Lung (tissue), 12 donors: ENCODE measurements around the gene DLL1. TPM values are rescaled to one million over a fixed set of nuclear protein-coding genes. Genes with fewer than 3 reads are reported as not detected.
"Not testable (repeated sequence)": the region's sequence is repeated elsewhere in the genome, so short reads cannot be mapped to it uniquely, and the experiment has no call there.

Experiments used
- ATAC-seq: fragments of 200-7000 bp; cut with Tn5 transposase; one replicate; pipeline ENCODE4 v1.9.1; 2020; ENCODE audit warnings: moderate number of reproducible peaks; ENCODE audit not compliant: insufficient read depth, low FRiP score
- DNase-seq, 3 donors: peaks; one replicate each; pipeline ENCODE4 v3.0.0-alpha.2; 2013 to 2017
- H3K27ac ChIP-seq, 2 donors: one replicate each; pipeline ENCODE4 v1.5.1; 2013; ENCODE audit warnings: mild to moderate bottlenecking in 2 of 2, moderate library complexity in 2 of 2, control low read depth in 1 of 2, inconsistent platforms in 1 of 2, low read depth in 1 of 2, low read length in 1 of 2
- H3K27me3 ChIP-seq, 3 donors: one replicate each; pipeline ENCODE4 v1.5.1; 2013; ENCODE audit warnings: low read length in 2 of 3; ENCODE audit not compliant: control insufficient read depth in 3 of 3, insufficient read depth in 3 of 3
- H3K36me3 ChIP-seq, 4 donors: one replicate each; pipeline ENCODE4 v1.5.1; 2013; ENCODE audit warnings: low read length in 4 of 4, mild to moderate bottlenecking in 1 of 4, moderate library complexity in 1 of 4; ENCODE audit not compliant: control insufficient read depth in 4 of 4, insufficient read depth in 4 of 4
- H3K4me1 ChIP-seq, 5 donors: one replicate each; pipeline ENCODE4 v1.5.1; 2013; ENCODE audit warnings: low read length in 5 of 5, mild to moderate bottlenecking in 2 of 5, moderate library complexity in 1 of 5; ENCODE audit not compliant: control insufficient read depth in 5 of 5, insufficient read depth in 5 of 5
- H3K4me3 ChIP-seq: one replicate; pipeline ENCODE4 v1.5.1; 2013; ENCODE audit warnings: mild to moderate bottlenecking, control low read depth, moderate library complexity
- H3K9ac ChIP-seq, 2 donors: one replicate each; pipeline ENCODE4 v1.5.1; 2013; ENCODE audit warnings: low read length in 2 of 2, control low read depth in 1 of 2; ENCODE audit not compliant: insufficient read depth in 1 of 2
- H3K9me3 ChIP-seq, 4 donors: one replicate each; pipeline ENCODE4 v1.5.1; 2013; ENCODE audit warnings: low read length in 3 of 4, mild to moderate bottlenecking in 1 of 4, moderate library complexity in 1 of 4; ENCODE audit not compliant: control insufficient read depth in 4 of 4, insufficient read depth in 3 of 4
- CTCF ChIP-seq: IDR thresholded peaks from 2 replicates; pipeline ENCODE4 v1.5.1; 2012; ENCODE audit warnings: mild to moderate bottlenecking; ENCODE audit errors: control extremely low read depth, extremely low read depth
- WGBS, 2 donors: extraction: QIAGEN DNeasy Blood & Tissue Kit; methylation state at CpG; one replicate each; pipeline ENCODE4 v1.1.7; 2013; 5-methylcytosine and 5-hydroxymethylcytosine counted together
- polyA plus RNA-seq, 2 donors: library from polyadenylated mRNA; stranded (reverse); fragments of 200-250 nt; gene quantifications; one replicate each; pipeline ENCODE4 v1.2.1, GENCODE V29; 2013
- total RNA-seq, 2 donors: library from RNA; depleted of rRNA in 1 of 2; stranded (reverse); fragments of >200 nt in 1 of 2; gene quantifications; one replicate each; pipeline ENCODE4 v1.2.1, GENCODE V29; 2014 to 2021
- donor health status: control.
- donor health status: control.
- donor health status: Bipolar disorder and iron deficiency.
- donor health status: healthy.
- donor health status: DM: yes; HTN: yes; CAD: no.

The DLL1 gene
- total and polyA plus RNA-seq, 4 donors, result 6.2 to 16.9 (median 13.2) TPM

GRCh38 chr6:170267688-170268087 lies 23.2 kb downstream of the DLL1 start:
- Histone ChIP-seq H3K9ac (no peak overlapping the region), H3K4me1 (peaks cover 0 to 36% (median 8%) of the 10 kb centered on the region in 5 donors), H3K27me3 (peaks cover 0 to 12% (median 0%) of the 10 kb centered on the region in 3 donors), H3K27ac (no peak overlapping the region), H3K9me3 (no peaks in the 10 kb centered on the region), H3K36me3 (no peaks in the 10 kb centered on the region), H3K4me3 (no peak overlapping the region)
- ATAC-seq (no peak), DNase-seq (no peak)
- 85 to 89% methylated on average over 14 of the region's 14 CpGs for WGBS, 2 donors
- no peak for TF ChIP-seq CTCF

GRCh38 chr6:170266061-170266825 lies 24.6 kb downstream of the DLL1 start:
- Histone ChIP-seq H3K9ac (no peak overlapping the region), H3K4me1 (peaks cover 0 to 43% (median 8%) of the 10 kb centered on the region in 5 donors), H3K27me3 (peaks cover 0 to 16% (median 0%) of the 10 kb centered on the region in 3 donors), H3K27ac (peak overlapping the region; percentile 14 to 46), H3K9me3 (no peaks in the 10 kb centered on the region), H3K36me3 (no peaks in the 10 kb centered on the region), H3K4me3 (no peak overlapping the region)
- DNase-seq, result peak; percentile 50 to 69 (median 66)
- no peak for TF ChIP-seq CTCF
- no peak for ATAC-seq
- WGBS, 2 donors, result 58 to 59% methylated on average over 16 to 18 of the region's 18 CpGs

- WGBS, 2 donors, result 55 to 75% methylated on average over 22 of the region's 22 CpGs
- Histone ChIP-seq H3K9me3 (no peaks in the 10 kb centered on the region), H3K9ac (no peak overlapping the region), H3K4me3 (no peak overlapping the region), H3K4me1 (peaks cover 0 to 43% (median 8%) of the 10 kb centered on the region in 5 donors), H3K27me3 (peaks cover 0 to 16% (median 0%) of the 10 kb centered on the region in 3 donors), H3K36me3 (no peaks in the 10 kb centered on the region), H3K27ac (peak overlapping the region; percentile 14 to 46)
- ATAC-seq, result no peak
- DNase-seq, result peak; percentile 55 to 77 (median 61)
- no peak for TF ChIP-seq CTCF
Observed at GRCh38 chr6:170265655-170266054, 25.2 kb downstream of the DLL1 start.

GRCh38 chr6:170264644-170265043 lies 26.2 kb downstream of the DLL1 start:
- Histone ChIP-seq H3K27me3 (peaks cover 0 to 16% (median 0%) of the 10 kb centered on the region in 3 donors), H3K4me1 (peaks cover 0 to 40% (median 8%) of the 10 kb centered on the region in 5 donors)
- not testable (repeated sequence) for ATAC-seq, H3K4me3 ChIP-seq, H3K27ac ChIP-seq, DNase-seq, H3K9ac ChIP-seq, H3K9me3 ChIP-seq, H3K36me3 ChIP-seq
- 93 to 94% methylated on average over 12 of the region's 12 CpGs for WGBS, 2 donors
